IMR-90 (cell line): ENCODE measurements around the gene FARS2. TPM values are rescaled to one million over a fixed set of nuclear protein-coding genes. Genes with fewer than 3 reads are reported as not detected.

Experiments used
- ATAC-seq: fragments of 200-7000 bp; cut with Tn5 transposase; 2 replicates; pipeline ENCODE4 v1.9.1; 2020; ENCODE audit warnings: low read depth, mild to moderate bottlenecking, moderate library complexity
- BruUV-seq: library from RNA; stranded (reverse); fragments of 400-500 nt; replicated peaks from 2 replicates; lab custom pipeline; 2021; lab: Mats Ljungman, UMichigan
- CTCF ChIA-PET: fragments of 300-600 bp; formaldehyde crosslinking; extraction: SDS; loops from one replicate; lab custom pipeline; 2021; ENCODE audit warnings: antibody characterized with exemption; lab: Yijun Ruan, JAX
- POLR2A ChIA-PET: fragments of 300-600 bp; sonication (Branson Sonifier 250); formaldehyde crosslinking; loops from one replicate; lab custom pipeline; 2022; ENCODE audit warnings: antibody characterized with exemption; ENCODE audit not compliant: unreplicated experiment; lab: Charles Lee
- DNase-seq: peaks from one replicate; pipeline ENCODE4 v3.0.0; 2013
- H2AFZ ChIP-seq: replicated peaks from 2 replicates; pipeline ENCODE3; 2013; ENCODE audit warnings: low read length, mild to moderate bottlenecking; ENCODE audit not compliant: poor library complexity
- H2AK5ac ChIP-seq: 2 replicates; pipeline ENCODE4 v1.6.1; 2013; ENCODE audit warnings: low read depth, low read length, inconsistent platforms
- H2AK9ac ChIP-seq: replicated peaks from 2 replicates; pipeline ENCODE3; 2013; ENCODE audit warnings: mild to moderate bottlenecking, low read depth, low read length, moderate library complexity; ENCODE audit not compliant: poor library complexity
- H2BK120ac ChIP-seq: 2 replicates; pipeline ENCODE4 v1.6.1; 2013; ENCODE audit warnings: low read depth, low read length, inconsistent platforms
- H2BK15ac ChIP-seq: 3 replicates; pipeline ENCODE4 v1.6.1; 2013; ENCODE audit warnings: low read depth, low read length, inconsistent platforms
- H2BK20ac ChIP-seq: 2 replicates; pipeline ENCODE4 v1.6.1; 2013; ENCODE audit warnings: low read depth, mild to moderate bottlenecking, inconsistent platforms, low read length, moderate library complexity
- H2BK5ac ChIP-seq: 2 replicates; pipeline ENCODE4 v1.6.1; 2013; ENCODE audit warnings: mild to moderate bottlenecking, low read depth, low read length, inconsistent platforms; ENCODE audit not compliant: poor library complexity, severe bottlenecking
- H3K14ac ChIP-seq: replicated peaks from 2 replicates; pipeline ENCODE4 v1.6.1; 2013; ENCODE audit warnings: low read depth, low read length, inconsistent platforms
- H3K18ac ChIP-seq: 2 replicates; pipeline ENCODE4 v1.6.1; 2013; ENCODE audit warnings: low read depth, low read length, control low read depth
- H3K23ac ChIP-seq: 2 replicates; pipeline ENCODE4 v1.6.1; 2013; ENCODE audit warnings: low read depth, low read length, inconsistent platforms
- H3K27ac ChIP-seq: 2 replicates; pipeline ENCODE4 v1.5.1; 2013; ENCODE audit warnings: mild to moderate bottlenecking, control low read depth, low read length; ENCODE audit not compliant: insufficient read depth
- H3K27me3 ChIP-seq: 2 replicates; pipeline ENCODE4 v1.6.1; 2013; ENCODE audit warnings: low read length; ENCODE audit not compliant: control insufficient read depth, insufficient read depth
- H3K36me3 ChIP-seq: 2 replicates; pipeline ENCODE4 v1.6.1; 2013; ENCODE audit warnings: low read length, mixed read lengths; ENCODE audit not compliant: control insufficient read depth, insufficient read depth
- H3K4ac ChIP-seq: 2 replicates; pipeline ENCODE4 v1.6.1; 2013; ENCODE audit warnings: low read depth, low read length, inconsistent platforms
- H3K4me1 ChIP-seq: 2 replicates; pipeline ENCODE4 v1.6.1; 2013; ENCODE audit warnings: low read length, mixed read lengths; ENCODE audit not compliant: control insufficient read depth, insufficient read depth
- H3K4me2 ChIP-seq: 2 replicates; pipeline ENCODE4 v1.6.1; 2013; ENCODE audit warnings: low read depth, mild to moderate bottlenecking, control low read depth, low read length, moderate library complexity
- H3K4me3 ChIP-seq: 2 replicates; pipeline ENCODE4 v1.5.1; 2013; ENCODE audit warnings: low read depth, mild to moderate bottlenecking, control low read depth, low read length, moderate library complexity; ENCODE audit not compliant: insufficient read depth
- H3K56ac ChIP-seq: 2 replicates; pipeline ENCODE4 v1.6.1; 2013; ENCODE audit warnings: low read length, inconsistent platforms; ENCODE audit not compliant: insufficient read depth; ENCODE audit errors: extremely low read depth
- H3K79me1 ChIP-seq, 2 experiments: 2 replicates each; pipeline ENCODE4 v1.6.1; 2013; ENCODE audit warnings: low read length in 2 of 2, inconsistent platforms in 1 of 2, low read depth in 1 of 2
- H3K9ac ChIP-seq: 2 replicates; pipeline ENCODE4 v1.6.1; 2013; ENCODE audit warnings: low read depth, low read length, control low read depth
- H3K9me1 ChIP-seq: 2 replicates; pipeline ENCODE4 v1.6.1; 2013; ENCODE audit warnings: low read length, inconsistent platforms; ENCODE audit not compliant: insufficient read depth
- H3K9me3 ChIP-seq: 2 replicates; pipeline ENCODE4 v1.6.1; 2013; ENCODE audit warnings: low read length; ENCODE audit not compliant: control insufficient read depth, insufficient read depth
- H4K20me1 ChIP-seq: 2 replicates; pipeline ENCODE4 v1.6.1; 2013; ENCODE audit warnings: low read length, inconsistent platforms; ENCODE audit not compliant: insufficient read depth
- H4K5ac ChIP-seq: 2 replicates; pipeline ENCODE4 v1.6.1; 2013; ENCODE audit warnings: mild to moderate bottlenecking, low read depth, low read length, control low read depth
- H4K8ac ChIP-seq, 2 experiments: 2 replicates each; pipeline ENCODE4 v1.6.1; 2013; ENCODE audit warnings: low read depth in 2 of 2, low read length in 2 of 2, control low read depth in 1 of 2, inconsistent platforms in 1 of 2
- H4K91ac ChIP-seq: 2 replicates; pipeline ENCODE4 v1.6.1; 2013; ENCODE audit warnings: low read depth, low read length, inconsistent platforms; ENCODE audit not compliant: insufficient read depth
- BHLHE40 ChIP-seq: fragments of 150-350 bp; IDR thresholded peaks from 2 replicates; pipeline ENCODE4 v1.6.1; 2016; ENCODE audit warnings: mild to moderate bottlenecking, low read depth, low read length
- CHD1 ChIP-seq: IDR thresholded peaks from 2 replicates; pipeline ENCODE4 v1.6.1; 2012; ENCODE audit warnings: low read depth, low read length, improper control_type of control experiment
- FOS ChIP-seq: fragments of 150-350 bp; IDR thresholded peaks from 2 replicates; pipeline ENCODE4 v1.6.1; 2016; ENCODE audit warnings: low read depth, low read length
- MAZ ChIP-seq: IDR thresholded peaks from 2 replicates; pipeline ENCODE4 v1.6.1; 2012; ENCODE audit warnings: low read depth, mild to moderate bottlenecking, low read length, improper control_type of control experiment, moderate library complexity, borderline replicate concordance
- NFE2L2 ChIP-seq: fragments of 150-350 bp; IDR thresholded peaks from 2 replicates; pipeline ENCODE4 v1.6.1; 2016; ENCODE audit warnings: low read depth, mild to moderate bottlenecking, low read length
- SMC3 ChIP-seq: fragments of 150-350 bp; IDR thresholded peaks from 2 replicates; pipeline ENCODE4 v1.6.1; 2016; ENCODE audit warnings: low read depth, mild to moderate bottlenecking, antibody characterized with exemption, low read length, moderate library complexity
- WGBS, 2 experiments: methylation state at CpG; one replicate each; pipeline versions ENCODE4 v1.1.5 to v1.1.7; 2013; ENCODE audit warnings: missing lambda C conversion rate in 2 of 2; ENCODE audit not compliant: insufficient read length in 1 of 2; ENCODE audit errors: extremely low coverage in 2 of 2; 5-methylcytosine and 5-hydroxymethylcytosine counted together
- dilution Hi-C: fragments of 300-500 bp; cut with HindIII; formaldehyde crosslinking; loops from one replicate; pipeline ENCODE4 v1.14.3; 2018; ENCODE audit warnings: low sequenced_read_pairs; ENCODE audit not compliant: unreplicated experiment
- in situ Hi-C: fragments of 300-500 bp; cut with MboI; formaldehyde crosslinking; loops from 3 replicates; pipeline ENCODE4 v1.14.3; 2019; ENCODE audit warnings: low sequenced_read_pairs, inconsistent platforms, mixed read lengths
- intact Hi-C: fragments of 100-400 bp; cut with micrococcal nuclease; formaldehyde crosslinking; loops from 2 replicates; pipeline ENCODE4 v1.10.0; 2022
- polyA plus RNA-seq, 3 experiments: library from polyadenylated mRNA; depleted of rRNA; stranded (reverse); fragments of >200 nt; gene quantifications; 2 replicates each; pipeline ENCODE4 v1.2.3, GENCODE V29; 2012; ENCODE audit warnings: low replicate concordance in 1 of 3
- total RNA-seq: library from RNA; depleted of rRNA; stranded (reverse); fragments of >200 nt; gene quantifications from 2 replicates; pipeline ENCODE4 v1.2.3, GENCODE V29; 2012
- TF ChIP-seq, protein P1 (sequence below): fragments of 150-350 bp; IDR thresholded peaks from 2 replicates; pipeline ENCODE4 v1.6.1; 2017; ENCODE audit warnings: mild to moderate bottlenecking, antibody characterized with exemption, low read length, low read depth
- TF ChIP-seq, protein P2 (sequence below): fragments of 150-350 bp; IDR thresholded peaks from 2 replicates; pipeline ENCODE4 v1.6.1; 2016; ENCODE audit warnings: low read depth, mild to moderate bottlenecking, low read length, moderate library complexity, borderline replicate concordance

The FARS2 gene
- total and polyA plus RNA-seq, 2 of the 4 experiments (the other 2 are of a cell fraction): 12.1 to 28.9 TPM

DNA sequence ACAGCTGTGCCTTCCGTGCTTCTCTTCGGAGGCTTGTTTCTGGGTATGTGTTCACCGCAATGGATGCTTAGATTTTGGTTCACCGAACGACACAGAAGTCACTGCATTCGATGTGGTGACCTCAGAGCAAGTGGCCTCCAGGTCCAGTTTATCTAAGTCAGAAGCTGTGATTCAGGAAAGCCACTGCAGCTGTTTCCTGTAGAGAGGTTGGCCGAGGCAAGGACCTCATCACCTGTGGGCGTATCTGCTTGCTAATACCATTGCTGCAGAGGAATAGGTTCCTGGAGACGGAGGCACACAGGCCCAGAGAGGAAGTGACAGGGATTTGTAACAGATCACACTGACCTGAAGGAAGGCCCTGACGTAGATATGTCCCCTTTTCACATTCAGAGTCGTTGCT is 82.7 kb downstream of the FARS2 start:
- H3K4me3 ChIP-seq: no peak overlapping the region
- intact Hi-C loops (no loop called here), dilution Hi-C loops (no loop called here), in situ Hi-C loops (no loop called here)
- no peaks in the 10 kb centered on the region; the same call in 1 of the 2 replicates for H4K20me1 ChIP-seq
- H2AFZ ChIP-seq: no peak overlapping the region
- H2BK15ac ChIP-seq: no peak overlapping the region
- no peaks in the 10 kb centered on the region for H3K9me3 ChIP-seq
- H3K4me2 ChIP-seq: no peak overlapping the region
- no peak overlapping the region for H2AK5ac ChIP-seq
- no peak overlapping the region for H3K4ac ChIP-seq
- no peak overlapping the region for H3K23ac ChIP-seq
- no peak overlapping the region for H2BK20ac ChIP-seq
- H2BK5ac ChIP-seq: no peak overlapping the region
- H3K9ac ChIP-seq: no peak overlapping the region
- ChIA-PET CTCF (no interaction called here), POLR2A (no interaction called here)
- H3K36me3 ChIP-seq: no peaks in the 10 kb centered on the region
- H4K8ac ChIP-seq: no peak overlapping the region
- no peak overlapping the region for H2BK120ac ChIP-seq
- no peak overlapping the region for H2AK9ac ChIP-seq
- no TSS peak for BruUV-seq
- no peak overlapping the region for H3K18ac ChIP-seq
- H3K14ac ChIP-seq: no peak overlapping the region; the same call in 1 of the 2 replicates
- no peak overlapping the region for H3K27ac ChIP-seq
- no peak overlapping the region for H4K5ac ChIP-seq
- no peak for DNase-seq
- no peak overlapping the region for H4K91ac ChIP-seq
- peaks cover 7 to 15% of the 10 kb centered on the region in 2 experiments; a peak in 2 of 4 replicates for H3K79me1 ChIP-seq
- 94% methylated on average over 5 of the region's 11 CpGs; no CpG with 5 or more reads in 1 of the 2 experiments for WGBS, 2 experiments
- no peaks in the 10 kb centered on the region for H3K27me3 ChIP-seq
- no peaks in the 10 kb centered on the region; the same call in 1 of the 2 replicates for H3K4me1 ChIP-seq
- TF ChIP-seq, protein P1, sequence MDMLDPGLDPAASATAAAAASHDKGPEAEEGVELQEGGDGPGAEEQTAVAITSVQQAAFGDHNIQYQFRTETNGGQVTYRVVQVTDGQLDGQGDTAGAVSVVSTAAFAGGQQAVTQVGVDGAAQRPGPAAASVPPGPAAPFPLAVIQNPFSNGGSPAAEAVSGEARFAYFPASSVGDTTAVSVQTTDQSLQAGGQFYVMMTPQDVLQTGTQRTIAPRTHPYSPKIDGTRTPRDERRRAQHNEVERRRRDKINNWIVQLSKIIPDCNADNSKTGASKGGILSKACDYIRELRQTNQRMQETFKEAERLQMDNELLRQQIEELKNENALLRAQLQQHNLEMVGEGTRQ: no peak
- TF ChIP-seq BHLHE40 (no peak), MAZ (no peak), FOS (no peak), CHD1 (no peak), NFE2L2 (no peak), SMC3 (no peak)
- TF ChIP-seq, protein P2, sequence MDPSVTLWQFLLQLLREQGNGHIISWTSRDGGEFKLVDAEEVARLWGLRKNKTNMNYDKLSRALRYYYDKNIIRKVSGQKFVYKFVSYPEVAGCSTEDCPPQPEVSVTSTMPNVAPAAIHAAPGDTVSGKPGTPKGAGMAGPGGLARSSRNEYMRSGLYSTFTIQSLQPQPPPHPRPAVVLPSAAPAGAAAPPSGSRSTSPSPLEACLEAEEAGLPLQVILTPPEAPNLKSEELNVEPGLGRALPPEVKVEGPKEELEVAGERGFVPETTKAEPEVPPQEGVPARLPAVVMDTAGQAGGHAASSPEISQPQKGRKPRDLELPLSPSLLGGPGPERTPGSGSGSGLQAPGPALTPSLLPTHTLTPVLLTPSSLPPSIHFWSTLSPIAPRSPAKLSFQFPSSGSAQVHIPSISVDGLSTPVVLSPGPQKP: no peak
- peaks cover 9% of the 10 kb centered on the region; the same call in 1 of the 2 replicates for H3K9me1 ChIP-seq
- no peak overlapping the region for H3K56ac ChIP-seq
- ATAC-seq: no peak
